ENCODE measurements around the gene NLRP3.

DNA sequence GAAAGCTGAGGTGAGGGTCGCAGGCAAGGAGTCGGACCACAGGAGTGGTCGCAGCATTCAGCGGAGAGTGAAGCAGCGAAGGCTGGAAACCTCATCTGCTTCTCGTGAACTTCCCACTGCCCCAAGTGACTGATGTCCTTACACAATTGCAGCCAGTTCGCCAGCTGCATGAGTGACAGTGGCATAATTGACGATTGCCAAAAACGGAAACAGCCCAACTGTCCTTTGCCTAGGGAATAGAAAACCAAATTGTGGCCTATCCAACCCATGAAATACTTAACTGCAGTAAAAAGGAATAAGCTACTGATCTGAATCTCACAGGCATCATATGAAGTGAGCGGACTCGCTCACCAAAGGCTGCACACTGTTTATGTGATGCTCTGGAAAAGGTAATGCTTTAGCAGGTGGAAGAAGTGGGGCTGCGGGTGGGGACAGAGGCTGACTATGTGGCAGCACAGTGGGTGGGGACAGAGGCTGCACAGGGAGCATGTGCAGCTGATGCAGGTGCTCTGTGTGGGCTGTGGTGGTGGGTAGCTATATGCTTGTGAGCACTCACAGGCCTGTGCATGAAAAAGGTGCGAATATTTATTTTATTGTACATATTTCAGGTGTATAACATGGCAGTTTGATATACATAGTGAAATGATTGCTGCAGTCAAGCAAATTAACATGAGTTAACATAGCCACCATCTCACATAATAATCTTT lies 4.2 kb upstream of the NLRP3 start:
- TF ChIP-seq, protein P1, sequence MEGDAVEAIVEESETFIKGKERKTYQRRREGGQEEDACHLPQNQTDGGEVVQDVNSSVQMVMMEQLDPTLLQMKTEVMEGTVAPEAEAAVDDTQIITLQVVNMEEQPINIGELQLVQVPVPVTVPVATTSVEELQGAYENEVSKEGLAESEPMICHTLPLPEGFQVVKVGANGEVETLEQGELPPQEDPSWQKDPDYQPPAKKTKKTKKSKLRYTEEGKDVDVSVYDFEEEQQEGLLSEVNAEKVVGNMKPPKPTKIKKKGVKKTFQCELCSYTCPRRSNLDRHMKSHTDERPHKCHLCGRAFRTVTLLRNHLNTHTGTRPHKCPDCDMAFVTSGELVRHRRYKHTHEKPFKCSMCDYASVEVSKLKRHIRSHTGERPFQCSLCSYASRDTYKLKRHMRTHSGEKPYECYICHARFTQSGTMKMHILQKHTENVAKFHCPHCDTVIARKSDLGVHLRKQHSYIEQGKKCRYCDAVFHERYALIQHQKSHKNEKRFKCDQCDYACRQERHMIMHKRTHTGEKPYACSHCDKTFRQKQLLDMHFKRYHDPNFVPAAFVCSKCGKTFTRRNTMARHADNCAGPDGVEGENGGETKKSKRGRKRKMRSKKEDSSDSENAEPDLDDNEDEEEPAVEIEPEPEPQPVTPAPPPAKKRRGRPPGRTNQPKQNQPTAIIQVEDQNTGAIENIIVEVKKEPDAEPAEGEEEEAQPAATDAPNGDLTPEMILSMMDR (IDR thresholded peaks at IDR 0.05): no peak
- TF ChIP-seq POLR2A (IDR thresholded peaks at IDR 0.05) (no peak), POLR2AphosphoS5 (IDR thresholded peaks at IDR 0.05) (peak in 1 of 2 donors; percentile 40), EP300 (IDR thresholded peaks at IDR 0.05) (no peak)

All from upper lobe of left lung (tissue), 4 donors.